GM18907 (cell line): ENCODE data around the gene APBA2.

Source experiments
- ATAC-seq: cut with Tn5 transposase; IDR thresholded peaks from one replicate; pipeline ENCODE4 v1.9.1; 2021; ENCODE audit warnings: mild to moderate bottlenecking, moderate library complexity; ENCODE audit not compliant: unreplicated experiment

The APBA2 gene

GRCh38 chr15:29072444-29072843, 186.7 kb downstream of the APBA2 start:
- no peak for ATAC-seq

- ATAC-seq, result no peak
Observed at GRCh38 chr15:29074045-29074444, 188.3 kb downstream of the APBA2 start.

GRCh38 chr15:29078541-29078940, 192.8 kb downstream of the APBA2 start:
- no peak for ATAC-seq

GRCh38 chr15:29079479-29079878, 193.7 kb downstream of the APBA2 start:
- ATAC-seq, result no peak

GRCh38 chr15:29081781-29082180, 196.0 kb downstream of the APBA2 start:
- ATAC-seq, result no peak

- no peak for ATAC-seq
Observed at GRCh38 chr15:29083161-29083560, 197.4 kb downstream of the APBA2 start.

- ATAC-seq, result no peak
Observed at GRCh38 chr15:29083858-29084257, 198.1 kb downstream of the APBA2 start.

- no peak for ATAC-seq
Observed at GRCh38 chr15:29086001-29086400, 200.2 kb downstream of the APBA2 start.

- no peak for ATAC-seq
Observed at GRCh38 chr15:29086891-29087290, 201.1 kb downstream of the APBA2 start.

- no peak for ATAC-seq
Observed at GRCh38 chr15:29087521-29088285, 201.9 kb downstream of the APBA2 start.

GRCh38 chr15:29088666-29089065, 202.9 kb downstream of the APBA2 start:
- no peak for ATAC-seq

GRCh38 chr15:29089731-29090616, 204.2 kb downstream of the APBA2 start:
- ATAC-seq, result no peak

- peak; percentile 54 for ATAC-seq
Observed at GRCh38 chr15:29090617-29091466, 205.1 kb downstream of the APBA2 start.

GRCh38 chr15:29091666-29092065, 205.9 kb downstream of the APBA2 start:
- no peak for ATAC-seq

- no peak for ATAC-seq
Observed at GRCh38 chr15:29092376-29093064, 206.7 kb downstream of the APBA2 start.

- ATAC-seq, result no peak
Observed at GRCh38 chr15:29093065-29093435, 207.3 kb downstream of the APBA2 start.

- no peak for ATAC-seq
Observed at GRCh38 chr15:29093696-29094343, 208.0 kb downstream of the APBA2 start.

- ATAC-seq, result no peak
Observed at GRCh38 chr15:29094711-29095110, 208.9 kb downstream of the APBA2 start.

GRCh38 chr15:29095746-29096145, 210.0 kb downstream of the APBA2 start:
- no peak for ATAC-seq

GRCh38 chr15:29097168-29097567, 211.4 kb downstream of the APBA2 start:
- no peak for ATAC-seq
